Activated CD4-positive, alpha-beta T cell treated with anti-CD3 and anti-CD28 coated beads for 1 hour (primary cell): Measurements from ENCODE around the gene CD1E.
"Not testable (repeated sequence)": the region's sequence is repeated elsewhere in the genome, so short reads cannot be mapped to it uniquely, and the experiment has no call there.

Experiments
- DNase-seq: peaks from one replicate; pipeline ENCODE4 v3.0.0-alpha.2; 2020

The CD1E gene

GRCh38 chr1:158362941-158363340 lies 9.2 kb downstream of the CD1E start:
- DNase-seq, result no peak

GRCh38 chr1:158366783-158367182 lies 13.1 kb downstream of the CD1E start:
- DNase-seq, result no peak

- DNase-seq, result no peak
Measured at GRCh38 chr1:158371188-158371953, 17.7 kb downstream of the CD1E start.

GRCh38 chr1:158374101-158374500 lies 20.4 kb downstream of the CD1E start:
- DNase-seq, result not testable (repeated sequence)

- DNase-seq, result no peak
Measured at GRCh38 chr1:158374860-158375259, 21.2 kb downstream of the CD1E start.

GRCh38 chr1:158390331-158390730 lies 36.6 kb downstream of the CD1E start:
- no peak for DNase-seq

GRCh38 chr1:158391099-158391498 lies 37.4 kb downstream of the CD1E start:
- DNase-seq, result no peak

GRCh38 chr1:158393476-158393875 lies 39.8 kb downstream of the CD1E start:
- DNase-seq, result no peak

GRCh38 chr1:158396646-158397045 lies 43.0 kb downstream of the CD1E start:
- no peak for DNase-seq

- no peak for DNase-seq
Measured at GRCh38 chr1:158398818-158399514, 45.3 kb downstream of the CD1E start, which contains the start of gene OR10T2. Gene OR10T2 (minus strand): TSS chr1:158399466. CDS start chr1:158399466, 0 bp downstream.

GRCh38 chr1:158400871-158401270 lies 47.2 kb downstream of the CD1E start:
- no peak for DNase-seq

- DNase-seq, result no peak
Measured at GRCh38 chr1:158407092-158407491, 53.4 kb downstream of the CD1E start.
